HEK293T (cell line): ENCODE measurements around the gene MPIG6B.

Experiments used
- ARNT ChIP-seq: fragments of 450-650 bp; IDR thresholded peaks from 2 replicates; pipeline ENCODE4 v1.6.1; 2017; ENCODE audit warnings: mild to moderate bottlenecking
- BHLHE40 ChIP-seq: fragments of 450-650 bp; IDR thresholded peaks from 2 replicates; pipeline ENCODE4 v1.6.1; 2016; ENCODE audit warnings: mild to moderate bottlenecking, moderate library complexity, borderline replicate concordance
- ELF4 ChIP-seq: fragments of 450-650 bp; IDR thresholded peaks from 2 replicates; pipeline ENCODE4 v1.6.1; 2017; ENCODE audit warnings: antibody characterized with exemption
- FOXA1 ChIP-seq: fragments of 450-650 bp; IDR thresholded peaks from 2 replicates; pipeline ENCODE4 v1.6.1; 2016; ENCODE audit warnings: mild to moderate bottlenecking
- FOXK2 ChIP-seq: fragments of 450-650 bp; IDR thresholded peaks from 2 replicates; pipeline ENCODE4 v1.6.1; 2016; ENCODE audit warnings: mild to moderate bottlenecking
- FOXM1 ChIP-seq: fragments of 450-650 bp; IDR thresholded peaks from 2 replicates; pipeline ENCODE4 v1.6.1; 2017; ENCODE audit warnings: mild to moderate bottlenecking, borderline replicate concordance
- HDGF ChIP-seq: fragments of 450-650 bp; IDR thresholded peaks from 2 replicates; pipeline ENCODE4 v1.6.1; 2017; ENCODE audit warnings: antibody characterized with exemption, borderline replicate concordance
- L3MBTL2 ChIP-seq: fragments of 450-650 bp; conservative IDR thresholded peaks from 2 replicates; pipeline ENCODE4 v1.6.1; 2016; ENCODE audit warnings: mild to moderate bottlenecking
- NFRKB ChIP-seq: fragments of 450-650 bp; IDR thresholded peaks from 2 replicates; pipeline ENCODE4 v1.6.1; 2016; ENCODE audit warnings: mild to moderate bottlenecking, moderate library complexity
- SP1 ChIP-seq: fragments of 450-650 bp; IDR thresholded peaks from 2 replicates; pipeline ENCODE4 v1.6.1; 2017
- SUZ12 ChIP-seq: fragments of 450-650 bp; IDR thresholded peaks from 2 replicates; pipeline ENCODE4 v1.6.1; 2016; ENCODE audit warnings: mild to moderate bottlenecking
- TARDBP ChIP-seq: fragments of 450-650 bp; IDR thresholded peaks from 2 replicates; pipeline ENCODE4 v1.6.1; 2016
- ZNF384 ChIP-seq: fragments of 450-650 bp; IDR thresholded peaks from 2 replicates; pipeline ENCODE4 v1.6.1; 2016
- TF ChIP-seq, protein P1 (sequence below): fragments of 450-650 bp; IDR thresholded peaks from 2 replicates; pipeline ENCODE4 v1.6.1; 2016

DNA sequence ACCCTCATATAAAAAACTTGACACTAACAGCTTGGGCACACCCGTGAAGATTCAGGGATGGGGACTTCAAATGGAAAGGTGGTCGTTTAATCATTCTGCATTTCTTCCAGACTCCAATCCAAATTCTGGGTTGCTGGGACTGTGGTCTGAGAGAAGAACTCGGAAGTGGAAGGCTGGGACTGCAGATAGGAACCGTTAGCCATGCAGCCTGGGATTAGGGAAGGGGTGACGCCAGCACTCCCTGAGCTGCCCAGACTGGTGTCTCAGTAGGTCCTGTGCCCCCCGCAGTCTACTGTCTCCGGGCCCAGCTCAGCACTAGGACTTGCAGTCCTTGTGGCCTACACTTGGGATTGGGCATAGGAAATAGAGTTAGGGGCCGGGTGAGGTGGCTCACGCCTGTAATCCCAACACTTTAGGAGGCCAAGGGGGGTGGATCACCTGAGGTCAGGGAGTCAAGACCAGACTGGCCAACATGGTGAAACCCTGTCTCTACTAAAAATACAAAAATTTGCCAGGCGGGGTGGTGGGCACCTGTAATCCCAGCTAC is 13.7 kb downstream of the MPIG6B start:
- TF ChIP-seq HDGF = no peak
- TF ChIP-seq ELF4 = no peak
- no peak for TF ChIP-seq FOXK2
- TF ChIP-seq ZNF384 = no peak
- TF ChIP-seq SP1 = no peak
- TF ChIP-seq, protein P1, sequence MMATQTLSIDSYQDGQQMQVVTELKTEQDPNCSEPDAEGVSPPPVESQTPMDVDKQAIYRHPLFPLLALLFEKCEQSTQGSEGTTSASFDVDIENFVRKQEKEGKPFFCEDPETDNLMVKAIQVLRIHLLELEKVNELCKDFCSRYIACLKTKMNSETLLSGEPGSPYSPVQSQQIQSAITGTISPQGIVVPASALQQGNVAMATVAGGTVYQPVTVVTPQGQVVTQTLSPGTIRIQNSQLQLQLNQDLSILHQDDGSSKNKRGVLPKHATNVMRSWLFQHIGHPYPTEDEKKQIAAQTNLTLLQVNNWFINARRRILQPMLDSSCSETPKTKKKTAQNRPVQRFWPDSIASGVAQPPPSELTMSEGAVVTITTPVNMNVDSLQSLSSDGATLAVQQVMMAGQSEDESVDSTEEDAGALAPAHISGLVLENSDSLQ = no peak
- no peak for TF ChIP-seq ARNT
- no peak for TF ChIP-seq TARDBP
- no peak for TF ChIP-seq FOXM1
- TF ChIP-seq FOXA1 = no peak
- TF ChIP-seq BHLHE40 = no peak
- TF ChIP-seq SUZ12 = no peak
- no peak for TF ChIP-seq L3MBTL2
- TF ChIP-seq NFRKB = no peak
